Transverse colon (tissue), 4 donors: ENCODE measurements around the gene CCDC32. TPM values are rescaled to one million over a fixed set of nuclear protein-coding genes. Genes with fewer than 3 reads are reported as not detected.
"Not testable (repeated sequence)": the region's sequence is repeated elsewhere in the genome, so short reads cannot be mapped to it uniquely, and the experiment has no call there.

Experiments
- DNase-seq: peaks from one replicate; pipeline ENCODE4 v3.0.0-alpha.2; 2019
- H3K27ac ChIP-seq, 4 donors: fragments of 200-600 bp; sonication (generic); 2 replicates each; pipeline ENCODE4 v1.5.1; 2016 to 2018; ENCODE audit warnings: inconsistent platforms in 4 of 4
- H3K27me3 ChIP-seq: fragments of 200-600 bp; sonication (generic); 2 replicates; pipeline ENCODE4 v1.5.1; 2017; ENCODE audit warnings: inconsistent platforms
- H3K36me3 ChIP-seq, 4 donors: fragments of 200-600 bp; sonication (generic); 2 replicates each; pipeline ENCODE4 v1.5.1; 2017 to 2019; ENCODE audit warnings: inconsistent platforms in 4 of 4
- H3K4me1 ChIP-seq, 4 donors: fragments of 200-600 bp; sonication (generic); 2 replicates each; pipeline ENCODE4 v1.5.1; 2017 to 2020; ENCODE audit warnings: inconsistent platforms in 4 of 4
- H3K4me3 ChIP-seq, 4 donors: fragments of 200-600 bp; sonication (generic); 1 replicate in 1 of 4; 2 replicates in 3 of 4; pipeline versions ENCODE4 v1.5.1 to v1.6.1; 2017 to 2019; ENCODE audit warnings: inconsistent platforms in 4 of 4
- H3K9me3 ChIP-seq, 2 donors: fragments of 200-600 bp; sonication (generic); 2 replicates each; pipeline ENCODE4 v1.5.1; 2017 to 2019; ENCODE audit warnings: inconsistent platforms in 2 of 2
- EP300 ChIP-seq: sonication (generic); formaldehyde crosslinking; IDR thresholded peaks from one replicate; pipeline ENCODE4 v1.6.1; 2017; ENCODE audit warnings: antibody characterized with exemption, low read depth
- POLR2A ChIP-seq: fragments of 450-650 bp; IDR thresholded peaks from one replicate; pipeline ENCODE4 v1.6.1; 2016; ENCODE audit warnings: antibody characterized with exemption, mild to moderate bottlenecking, moderate library complexity
- POLR2AphosphoS5 ChIP-seq, 3 donors: sonication (generic); formaldehyde crosslinking; IDR thresholded peaks; one replicate each; pipeline ENCODE4 v1.6.1; 2016; ENCODE audit warnings: antibody characterized with exemption in 3 of 3
- WGBS, 2 donors: methylation state at CpG; one replicate each; pipeline ENCODE4 v1.1.5; 2018; ENCODE audit warnings: low coverage in 1 of 2; 5-methylcytosine and 5-hydroxymethylcytosine counted together
- in situ Hi-C, 4 donors: fragments of 200-750 bp; cut with MboI; loops; one replicate each; pipeline versions ENCODE4 v1.15.0 to v1.15.1; 2017; ENCODE audit warnings: low sequenced_read_pairs in 3 of 4, low pct_ligation_motif_present in 1 of 4, low pct_unique_long_range_greater_than_20kb in 1 of 4
- intact Hi-C: fragments of 100-400 bp; cut with DNase I; formaldehyde crosslinking; loops from one replicate; pipeline ENCODE4 v1.15.1; 2023; ENCODE audit warnings: low total_unique reads
- total RNA-seq, 4 donors: library from RNA; depleted of rRNA; stranded (reverse); fragments of >200 nt; gene quantifications; one replicate each; pipeline ENCODE4 v1.1.0, GENCODE V29; 2016
- TF ChIP-seq, protein P1 (sequence below), 5 experiments: fragments of 200-600 bp in 3 of 5; fragments of 450-650 bp in 2 of 5; sonication (generic) in 3 of 5; IDR thresholded peaks; 1 replicate in 2 of 5; 2 replicates in 3 of 5; pipeline ENCODE4 v1.5.1; 2016 to 2017; ENCODE audit warnings: antibody characterized with exemption in 5 of 5, inconsistent platforms in 3 of 5, mild to moderate bottlenecking in 2 of 5, moderate library complexity in 1 of 5

Gene CCDC32
- total RNA-seq, 4 donors from 2014 or later, result 31.0 to 53.1 (median 41.1) TPM

DNA sequence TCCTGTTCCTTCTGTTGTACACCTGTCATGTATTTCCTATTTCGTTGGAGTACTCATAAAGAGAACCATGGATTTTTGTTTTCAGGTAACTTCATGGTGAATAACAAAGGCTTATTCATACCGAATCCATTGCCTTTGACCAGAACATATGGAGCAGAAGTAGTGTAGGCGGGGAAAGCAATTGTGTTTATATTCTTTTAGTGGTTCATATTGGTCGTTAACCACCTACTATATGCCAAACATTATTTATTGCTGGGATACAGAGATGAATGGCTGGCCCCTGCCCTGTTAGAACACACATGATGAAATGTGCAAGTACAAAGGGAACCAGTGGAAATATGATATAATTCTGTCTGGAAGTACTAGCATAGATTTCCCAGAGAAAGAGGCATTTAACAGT lies 14.1 kb upstream of the CCDC32 start:
- Histone ChIP-seq H3K27ac (peak overlapping the region; percentile 35 to 77 (median 56)), H3K9me3 (no peaks in the 10 kb centered on the region), H3K36me3 (peaks cover 0 to 5% (median under 1%) of the 10 kb centered on the region in 4 donors), H3K4me1 (peaks cover 0 to 5% (median 3%) of the 10 kb centered on the region in 4 donors), H3K4me3 (no peak overlapping the region), H3K27me3 (no peaks in the 10 kb centered on the region)
- WGBS, 2 donors, result 31 to 34% methylated on average over 4 of the region's 4 CpGs
- DNase-seq, result no peak
- intact Hi-C loops, result no loop called here
- TF ChIP-seq, protein P1, sequence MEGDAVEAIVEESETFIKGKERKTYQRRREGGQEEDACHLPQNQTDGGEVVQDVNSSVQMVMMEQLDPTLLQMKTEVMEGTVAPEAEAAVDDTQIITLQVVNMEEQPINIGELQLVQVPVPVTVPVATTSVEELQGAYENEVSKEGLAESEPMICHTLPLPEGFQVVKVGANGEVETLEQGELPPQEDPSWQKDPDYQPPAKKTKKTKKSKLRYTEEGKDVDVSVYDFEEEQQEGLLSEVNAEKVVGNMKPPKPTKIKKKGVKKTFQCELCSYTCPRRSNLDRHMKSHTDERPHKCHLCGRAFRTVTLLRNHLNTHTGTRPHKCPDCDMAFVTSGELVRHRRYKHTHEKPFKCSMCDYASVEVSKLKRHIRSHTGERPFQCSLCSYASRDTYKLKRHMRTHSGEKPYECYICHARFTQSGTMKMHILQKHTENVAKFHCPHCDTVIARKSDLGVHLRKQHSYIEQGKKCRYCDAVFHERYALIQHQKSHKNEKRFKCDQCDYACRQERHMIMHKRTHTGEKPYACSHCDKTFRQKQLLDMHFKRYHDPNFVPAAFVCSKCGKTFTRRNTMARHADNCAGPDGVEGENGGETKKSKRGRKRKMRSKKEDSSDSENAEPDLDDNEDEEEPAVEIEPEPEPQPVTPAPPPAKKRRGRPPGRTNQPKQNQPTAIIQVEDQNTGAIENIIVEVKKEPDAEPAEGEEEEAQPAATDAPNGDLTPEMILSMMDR (IDR thresholded peaks at IDR 0.05), result no peak
- TF ChIP-seq POLR2A (no peak), POLR2AphosphoS5 (IDR thresholded peaks at IDR 0.05) (no peak), EP300 (no peak)
- in situ Hi-C loops, result loop anchor here in 1 of 4 donors (25.0 kb wide), 1 partner anchor 183 kb away; the partner anchor contains the start of genes C15orf62, GCHFR and RMDN3

DNA sequence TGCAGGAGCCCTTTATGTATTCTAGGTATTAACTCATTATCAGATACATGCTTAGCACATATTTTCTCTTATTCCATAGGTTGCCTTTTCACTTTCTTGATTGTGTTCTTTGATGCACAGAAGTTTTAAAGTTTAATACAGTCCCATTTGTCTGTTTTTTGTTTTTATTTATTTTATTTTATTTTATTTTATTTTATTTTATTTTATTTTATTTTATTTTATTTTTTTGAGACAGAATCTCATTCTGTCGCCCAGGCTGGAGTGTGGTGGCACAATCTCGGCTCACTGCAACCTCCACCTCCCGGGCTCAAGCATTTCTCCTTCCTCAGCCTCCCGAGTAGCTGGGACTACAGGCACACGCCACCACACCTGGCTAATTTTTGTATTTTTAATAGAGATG lies 12.1 kb upstream of the CCDC32 start:
- H3K36me3 ChIP-seq, intact Hi-C loops, H3K27me3 ChIP-seq, H3K4me1 ChIP-seq, H3K4me3 ChIP-seq, DNase-seq, H3K27ac ChIP-seq, H3K9me3 ChIP-seq: not testable (repeated sequence)
- in situ Hi-C loops, result loop anchor here in 1 of 4 donors (25.0 kb wide), 1 partner anchor 185 kb away; the partner anchor contains the start of genes C15orf62, GCHFR and RMDN3
- WGBS, 2 donors, result 97 to 99% methylated on average over 5 of the region's 5 CpGs

DNA sequence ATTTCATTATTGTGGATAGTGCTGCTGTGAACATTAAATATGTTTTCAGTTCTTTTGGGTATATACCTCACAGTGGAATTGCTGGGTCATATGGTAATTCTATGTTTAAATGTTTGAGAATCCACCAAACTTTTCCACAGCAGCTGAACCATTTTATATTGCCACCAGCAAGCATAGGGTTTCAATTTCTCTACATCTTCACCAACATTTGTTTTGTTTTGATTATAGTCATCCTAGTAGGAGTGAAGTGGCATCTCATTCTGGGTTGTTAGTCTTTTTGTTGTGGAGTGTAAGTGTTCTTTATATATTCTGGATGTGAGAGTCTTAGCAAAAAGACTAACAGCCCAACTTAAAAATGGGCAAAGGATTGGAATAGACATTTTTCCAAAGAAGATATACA lies 10.3 kb upstream of the CCDC32 start:
- intact Hi-C loops (no loop called here), in situ Hi-C loops (loop anchor here in 1 of 4 donors (25.0 kb wide), 1 partner anchor 187 kb away; the partner anchor contains the start of genes C15orf62, GCHFR and RMDN3)
- Histone ChIP-seq H3K4me3 (no peak overlapping the region), H3K27ac (no peak overlapping the region), H3K4me1 (peaks cover 5 to 13% (median 10%) of the 10 kb centered on the region in 4 donors), H3K9me3 (no peaks in the 10 kb centered on the region), H3K36me3 (peaks cover 0 to 9% (median 2%) of the 10 kb centered on the region in 4 donors), H3K27me3 (no peaks in the 10 kb centered on the region)
- DNase-seq, result no peak
- no peak for TF ChIP-seq POLR2AphosphoS5 (IDR thresholded peaks at IDR 0.05)
- TF ChIP-seq, protein P1 (IDR thresholded peaks at IDR 0.05), result no peak
- no peak for TF ChIP-seq EP300

DNA sequence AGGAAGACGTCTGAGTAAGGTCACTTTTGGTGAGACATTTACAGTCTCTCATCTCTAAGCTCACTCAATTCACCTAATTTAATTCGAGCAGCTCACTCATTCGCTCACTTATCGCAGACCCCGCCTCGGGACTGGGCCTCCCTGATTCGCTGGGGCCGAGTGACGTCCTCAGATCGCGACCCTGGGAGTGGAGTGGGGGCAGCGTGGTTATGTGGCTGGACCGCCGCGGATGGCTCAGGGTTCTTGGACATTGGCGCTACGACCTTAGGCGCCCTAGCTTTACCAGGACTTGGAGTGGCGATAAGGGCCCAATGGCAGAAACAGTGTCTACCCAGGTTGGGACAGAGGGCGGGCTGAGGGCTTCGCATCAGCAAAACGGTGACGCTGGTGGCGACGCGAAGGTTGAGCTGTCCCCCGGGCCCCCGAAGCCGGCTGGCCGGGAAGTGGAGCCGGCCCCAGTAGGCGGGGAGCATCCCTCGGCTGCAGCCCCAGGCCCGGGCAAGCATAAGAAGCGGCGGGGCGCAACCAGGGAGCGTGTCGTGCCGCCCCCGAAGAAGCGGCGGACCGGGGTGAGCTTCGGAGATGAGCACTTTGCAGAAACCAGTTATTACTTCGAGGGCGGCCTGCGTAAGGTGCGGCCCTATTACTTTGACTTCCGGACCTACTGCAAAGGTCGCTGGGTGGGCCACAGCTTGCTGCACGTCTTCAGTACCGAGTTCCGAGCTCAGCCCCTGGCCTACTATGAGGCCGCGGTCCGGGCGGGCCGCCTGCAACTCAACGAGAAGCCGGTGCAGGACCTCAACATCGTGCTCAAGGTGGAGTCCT lies 4.5 kb upstream of the CCDC32 start, which contains the start of gene RPUSD2:
TSS of gene RPUSD2 (plus strand) at position 171 of the 825 bp plus-strand sequence. CDS start at position 210, 39 bp downstream.
- intact Hi-C loops, result no loop called here
- Histone ChIP-seq H3K9me3 (no peaks in the 10 kb centered on the region), H3K27ac (peak within 1 kb of the TSS; percentile 84 to 91 (median 86)), H3K36me3 (peaks cover 0 to 9% (median under 1%) of the 10 kb centered on the region in 4 donors), H3K27me3 (no peaks in the 10 kb centered on the region), H3K4me1 (peaks cover 14 to 22% (median 17%) of the 10 kb centered on the region in 4 donors), H3K4me3 (peak within 1 kb of the TSS; percentile 71 to 90 (median 76))
- in situ Hi-C loops, result no loop called here
- DNase-seq, result peak; percentile 95
- WGBS, 2 donors, result 0 to 1% methylated on average over 1 to 59 of the region's 62 CpGs
- TF ChIP-seq POLR2A (peak; percentile 86), EP300 (no peak), POLR2AphosphoS5 (IDR thresholded peaks at IDR 0.05) (peak; percentile 90 to 96 (median 96))
- TF ChIP-seq, protein P1 (IDR thresholded peaks at IDR 0.05), result no peak
